Neural cell (in vitro differentiated cells): ENCODE measurements around the gene KLHDC8B. TPM values are rescaled to one million over a fixed set of nuclear protein-coding genes. Genes with fewer than 3 reads are reported as not detected.
A peak's percentile ranks its signal among the peaks of the same experiment; 100 is the strongest.

Experiments used
- H2AFZ ChIP-seq: fragments of 200-600, 300-800 bp; sonication (generic), shearing (Covaris generic); 2 replicates; pipeline ENCODE4 v1.6.0; 2014; ENCODE audit warnings: low read depth, mild to moderate bottlenecking, antibody characterized with exemption, low read length, moderate library complexity
- H3F3A ChIP-seq: fragments of 200-600 bp; shearing (Covaris generic); 2 replicates; pipeline ENCODE4 v1.6.1; 2016; ENCODE audit warnings: mild to moderate bottlenecking, moderate library complexity, mixed read lengths, antibody characterized with exemption, low read length; ENCODE audit not compliant: insufficient read depth, poor library complexity, severe bottlenecking
- H3K27ac ChIP-seq: fragments of 200-600, 300-800 bp; sonication (generic), shearing (Covaris generic); 2 replicates; pipeline ENCODE4 v1.5.1; 2014; ENCODE audit warnings: mild to moderate bottlenecking, low read length, moderate library complexity
- H3K27me3 ChIP-seq: fragments of 300-800, 200-600 bp; sonication (generic), shearing (Covaris generic); 2 replicates; pipeline ENCODE4 v1.6.0; 2014; ENCODE audit warnings: mild to moderate bottlenecking, low read depth, low read length, moderate library complexity; ENCODE audit not compliant: insufficient read depth
- H3K36me3 ChIP-seq: fragments of 300-800, 200-600 bp; sonication (generic), shearing (Covaris generic); 2 replicates; pipeline ENCODE4 v1.5.1; 2014; ENCODE audit warnings: mild to moderate bottlenecking, antibody characterized with exemption, low read length, moderate library complexity; ENCODE audit not compliant: insufficient read depth
- H3K4me2 ChIP-seq: fragments of 300-800, 200-600 bp; sonication (generic), shearing (Covaris generic); 2 replicates; pipeline ENCODE4 v1.6.0; 2014; ENCODE audit warnings: mild to moderate bottlenecking, low read length
- H3K4me3 ChIP-seq: fragments of 300-800, 200-600 bp; sonication (generic), shearing (Covaris generic); 2 replicates; pipeline ENCODE4 v1.5.1; 2014; ENCODE audit warnings: mild to moderate bottlenecking, low read length, moderate library complexity
- H3K79me2 ChIP-seq: fragments of 200-600 bp; shearing (Covaris generic); replicated peaks from 2 replicates; pipeline ENCODE4 v1.6.0; 2014; ENCODE audit warnings: mild to moderate bottlenecking, low read length, moderate library complexity; ENCODE audit not compliant: insufficient read depth
- H3K9ac ChIP-seq: fragments of 300-800, 200-600 bp; sonication (generic), shearing (Covaris generic); 2 replicates; pipeline ENCODE4 v1.6.1; 2016; ENCODE audit warnings: mild to moderate bottlenecking, low read length, mixed read lengths
- H3K9me2 ChIP-seq: fragments of 200-600 bp; shearing (Covaris generic); 2 replicates; pipeline ENCODE4 v1.6.1; 2016; ENCODE audit warnings: mild to moderate bottlenecking, low read length, mixed read lengths; ENCODE audit not compliant: insufficient read depth
- H3K9me3 ChIP-seq: fragments of 200-600, 300-800 bp; sonication (generic), shearing (Covaris generic); 2 replicates; pipeline ENCODE4 v1.6.1; 2016; ENCODE audit warnings: mild to moderate bottlenecking, mixed run types, low read length, moderate library complexity, mixed read lengths
- H4K20me1 ChIP-seq: fragments of 200-600 bp; shearing (Covaris generic); 2 replicates; pipeline ENCODE4 v1.6.1; 2016; ENCODE audit warnings: mild to moderate bottlenecking, mixed run types; ENCODE audit not compliant: insufficient read depth
- EP300 ChIP-seq: fragments of 450-650 bp; conservative IDR thresholded peaks from 2 replicates; pipeline ENCODE4 v1.6.1; 2014; ENCODE audit warnings: antibody characterized with exemption, mild to moderate bottlenecking, moderate library complexity; ENCODE audit not compliant: poor library complexity, severe bottlenecking
- EZH2 ChIP-seq: fragments of 200-600, 300-800 bp; shearing (Covaris generic), sonication (generic); IDR thresholded peaks from 2 replicates; pipeline ENCODE4 v1.6.1; 2014; ENCODE audit warnings: antibody characterized with exemption, low read length, borderline replicate concordance, mild to moderate bottlenecking; ENCODE audit not compliant: insufficient read depth, poor library complexity, severe bottlenecking
- MXI1 ChIP-seq: fragments of 450-650 bp; conservative IDR thresholded peaks from 2 replicates; pipeline ENCODE4 v1.6.1; 2014; ENCODE audit warnings: antibody characterized with exemption, mild to moderate bottlenecking; ENCODE audit not compliant: poor library complexity, severe bottlenecking
- POLR2AphosphoS5 ChIP-seq: IDR thresholded peaks from 2 replicates; pipeline ENCODE4 v1.6.1; 2012
- RAD21 ChIP-seq: fragments of 450-650 bp; conservative IDR thresholded peaks from 2 replicates; pipeline ENCODE4 v1.6.1; 2014; ENCODE audit warnings: antibody characterized with exemption, mild to moderate bottlenecking, moderate library complexity
- SMC3 ChIP-seq: fragments of 450-650 bp; conservative IDR thresholded peaks from 2 replicates; pipeline ENCODE4 v1.6.1; 2014; ENCODE audit warnings: antibody characterized with exemption, mild to moderate bottlenecking, moderate library complexity; ENCODE audit not compliant: poor library complexity
- TAF1 ChIP-seq: IDR thresholded peaks from 2 replicates; pipeline ENCODE4 v1.6.1; 2012; ENCODE audit warnings: low read depth
- polyA minus RNA-seq: library from RNA; depleted of rRNA, polyadenylated mRNA; stranded (reverse); fragments of >200 nt; gene quantifications from 2 replicates; pipeline ENCODE4 v1.2.3, GENCODE V29; 2014
- polyA plus RNA-seq: library from polyadenylated mRNA; depleted of rRNA; stranded (reverse); fragments of >200 nt; gene quantifications from 2 replicates; pipeline ENCODE4 v1.2.3, GENCODE V29; 2014
- TF ChIP-seq, protein P1 (sequence below): fragments of 450-650 bp; IDR thresholded peaks from 2 replicates; pipeline ENCODE4 v1.5.1; 2014; ENCODE audit warnings: antibody characterized with exemption, mild to moderate bottlenecking, moderate library complexity; ENCODE audit not compliant: poor library complexity, severe bottlenecking
- TF ChIP-seq, protein P2 (sequence below): IDR thresholded peaks from 2 replicates; pipeline ENCODE4 v1.6.1; 2012; ENCODE audit warnings: borderline replicate concordance

The KLHDC8B gene
- 64.2 and 65.1 TPM in 2 replicates for polyA plus RNA-seq
- 49.9 and 54.8 TPM in 2 replicates for polyA minus RNA-seq

DNA sequence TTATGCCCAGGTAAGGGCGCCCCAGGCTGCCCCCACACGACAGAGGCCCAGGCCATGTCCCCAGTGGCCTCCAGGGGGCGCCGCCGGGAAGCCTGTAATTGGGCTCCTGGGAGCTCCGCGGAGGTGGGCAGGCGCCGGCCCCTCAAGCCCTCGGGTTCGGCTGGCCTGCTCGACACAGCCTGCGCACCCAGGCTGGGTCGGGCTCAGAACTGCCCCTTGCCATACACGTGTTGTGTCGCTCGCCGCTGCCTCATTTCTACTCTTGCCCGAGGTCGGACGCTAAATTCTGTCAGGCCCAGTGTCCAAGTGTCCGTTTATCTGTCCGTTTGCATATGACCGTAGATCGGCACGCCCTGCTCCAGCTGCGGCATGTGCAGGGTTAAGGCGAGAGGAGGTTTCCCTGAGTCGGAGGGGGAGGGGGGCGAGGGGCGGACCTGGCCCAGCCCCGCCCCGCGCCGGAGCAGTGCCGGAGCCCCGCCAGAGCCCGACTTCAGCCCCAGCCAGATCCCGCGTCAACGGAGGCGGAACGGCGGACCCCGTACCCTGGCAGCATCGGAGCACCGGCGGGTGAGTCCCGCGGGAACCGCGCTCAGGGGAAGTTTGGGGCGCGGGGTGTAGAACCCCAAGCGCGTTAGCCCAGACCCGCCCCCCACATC, at the start of gene KLHDC8B:
KLHDC8B (plus strand) TSS at position 480 of the 656 bp plus-strand sequence. CDS start 1,172 bp downstream, outside the sequence.
- Histone ChIP-seq H3K9me2 (no peaks in the 10 kb centered on the region), H3K36me3 (no peaks in the 10 kb centered on the region), H3K9me3 (no peaks in the 10 kb centered on the region), H2AFZ (peak within 1 kb of the TSS; percentile 61), H3F3A (peaks cover 4% of the 10 kb centered on the region), H3K4me2 (peak within 1 kb of the TSS; percentile 91), H3K4me3 (peak within 1 kb of the TSS; percentile 76), H3K9ac (peak within 1 kb of the TSS; percentile 83), H4K20me1 (no peaks in the 10 kb centered on the region), H3K27ac (peak within 1 kb of the TSS; percentile 86), H3K79me2 (peaks cover 60% of the 10 kb centered on the region), H3K27me3 (no peaks in the 10 kb centered on the region)
- TF ChIP-seq RAD21 (peak; percentile 74), MXI1 (peak; percentile 88), TAF1 (peak; percentile 56), POLR2AphosphoS5 (peak; percentile 65), EP300 (peak; percentile 57), SMC3 (peak; percentile 82), EZH2 (no peak)
- TF ChIP-seq, protein P1, sequence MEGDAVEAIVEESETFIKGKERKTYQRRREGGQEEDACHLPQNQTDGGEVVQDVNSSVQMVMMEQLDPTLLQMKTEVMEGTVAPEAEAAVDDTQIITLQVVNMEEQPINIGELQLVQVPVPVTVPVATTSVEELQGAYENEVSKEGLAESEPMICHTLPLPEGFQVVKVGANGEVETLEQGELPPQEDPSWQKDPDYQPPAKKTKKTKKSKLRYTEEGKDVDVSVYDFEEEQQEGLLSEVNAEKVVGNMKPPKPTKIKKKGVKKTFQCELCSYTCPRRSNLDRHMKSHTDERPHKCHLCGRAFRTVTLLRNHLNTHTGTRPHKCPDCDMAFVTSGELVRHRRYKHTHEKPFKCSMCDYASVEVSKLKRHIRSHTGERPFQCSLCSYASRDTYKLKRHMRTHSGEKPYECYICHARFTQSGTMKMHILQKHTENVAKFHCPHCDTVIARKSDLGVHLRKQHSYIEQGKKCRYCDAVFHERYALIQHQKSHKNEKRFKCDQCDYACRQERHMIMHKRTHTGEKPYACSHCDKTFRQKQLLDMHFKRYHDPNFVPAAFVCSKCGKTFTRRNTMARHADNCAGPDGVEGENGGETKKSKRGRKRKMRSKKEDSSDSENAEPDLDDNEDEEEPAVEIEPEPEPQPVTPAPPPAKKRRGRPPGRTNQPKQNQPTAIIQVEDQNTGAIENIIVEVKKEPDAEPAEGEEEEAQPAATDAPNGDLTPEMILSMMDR = peak; percentile 96
- TF ChIP-seq, protein P2, sequence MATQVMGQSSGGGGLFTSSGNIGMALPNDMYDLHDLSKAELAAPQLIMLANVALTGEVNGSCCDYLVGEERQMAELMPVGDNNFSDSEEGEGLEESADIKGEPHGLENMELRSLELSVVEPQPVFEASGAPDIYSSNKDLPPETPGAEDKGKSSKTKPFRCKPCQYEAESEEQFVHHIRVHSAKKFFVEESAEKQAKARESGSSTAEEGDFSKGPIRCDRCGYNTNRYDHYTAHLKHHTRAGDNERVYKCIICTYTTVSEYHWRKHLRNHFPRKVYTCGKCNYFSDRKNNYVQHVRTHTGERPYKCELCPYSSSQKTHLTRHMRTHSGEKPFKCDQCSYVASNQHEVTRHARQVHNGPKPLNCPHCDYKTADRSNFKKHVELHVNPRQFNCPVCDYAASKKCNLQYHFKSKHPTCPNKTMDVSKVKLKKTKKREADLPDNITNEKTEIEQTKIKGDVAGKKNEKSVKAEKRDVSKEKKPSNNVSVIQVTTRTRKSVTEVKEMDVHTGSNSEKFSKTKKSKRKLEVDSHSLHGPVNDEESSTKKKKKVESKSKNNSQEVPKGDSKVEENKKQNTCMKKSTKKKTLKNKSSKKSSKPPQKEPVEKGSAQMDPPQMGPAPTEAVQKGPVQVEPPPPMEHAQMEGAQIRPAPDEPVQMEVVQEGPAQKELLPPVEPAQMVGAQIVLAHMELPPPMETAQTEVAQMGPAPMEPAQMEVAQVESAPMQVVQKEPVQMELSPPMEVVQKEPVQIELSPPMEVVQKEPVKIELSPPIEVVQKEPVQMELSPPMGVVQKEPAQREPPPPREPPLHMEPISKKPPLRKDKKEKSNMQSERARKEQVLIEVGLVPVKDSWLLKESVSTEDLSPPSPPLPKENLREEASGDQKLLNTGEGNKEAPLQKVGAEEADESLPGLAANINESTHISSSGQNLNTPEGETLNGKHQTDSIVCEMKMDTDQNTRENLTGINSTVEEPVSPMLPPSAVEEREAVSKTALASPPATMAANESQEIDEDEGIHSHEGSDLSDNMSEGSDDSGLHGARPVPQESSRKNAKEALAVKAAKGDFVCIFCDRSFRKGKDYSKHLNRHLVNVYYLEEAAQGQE = peak; percentile 66

- no peaks in the 10 kb centered on the region for H4K20me1 ChIP-seq
- H3K9me3 ChIP-seq = no peaks in the 10 kb centered on the region
- peaks cover 15% of the 10 kb centered on the region for H3K79me2 ChIP-seq
- H3K4me2 ChIP-seq = no peak overlapping the region
- H2AFZ ChIP-seq = no peak overlapping the region
- no peaks in the 10 kb centered on the region for H3K9me2 ChIP-seq
- H3F3A ChIP-seq = no peaks in the 10 kb centered on the region
- H3K9ac ChIP-seq = no peak overlapping the region
- H3K27ac ChIP-seq = no peak overlapping the region
- H3K27me3 ChIP-seq = no peaks in the 10 kb centered on the region
- H3K4me3 ChIP-seq = no peak overlapping the region
- H3K36me3 ChIP-seq = no peaks in the 10 kb centered on the region
- TF ChIP-seq RAD21 (no peak), EP300 (no peak), EZH2 (no peak), SMC3 (no peak), MXI1 (no peak), POLR2AphosphoS5 (no peak), TAF1 (no peak)
- TF ChIP-seq, protein P2 = no peak
- TF ChIP-seq, protein P1 = no peak
Observed at GRCh38 chr3:49122022-49122421, 49.4 kb upstream of the KLHDC8B start.
